HG03066 (cell line): ENCODE measurements around the gene EXOC3L2.
"Not testable (repeated sequence)": the region's sequence is repeated elsewhere in the genome, so short reads cannot be mapped to it uniquely, and the experiment has no call there.

ENCODE experiments used
- ATAC-seq: cut with Tn5 transposase; IDR thresholded peaks from one replicate; pipeline ENCODE4 v1.9.1; 2021; ENCODE audit warnings: low read depth; ENCODE audit not compliant: unreplicated experiment

Gene EXOC3L2

GRCh38 chr19:45256836-45257235, 11.6 kb upstream of the EXOC3L2 start:
- no peak for ATAC-seq

- no peak for ATAC-seq
These were observed 10.5 kb upstream of the EXOC3L2 start for GRCh38 chr19:45255611-45256157.

GRCh38 chr19:45254044-45254531, 8.9 kb upstream of the EXOC3L2 start:
- ATAC-seq = no peak

- no peak for ATAC-seq
These were observed 8.3 kb upstream of the EXOC3L2 start for GRCh38 chr19:45253396-45254027.

GRCh38 chr19:45251452-45252354, 6.5 kb upstream of the EXOC3L2 start:
- ATAC-seq = no peak

DNA sequence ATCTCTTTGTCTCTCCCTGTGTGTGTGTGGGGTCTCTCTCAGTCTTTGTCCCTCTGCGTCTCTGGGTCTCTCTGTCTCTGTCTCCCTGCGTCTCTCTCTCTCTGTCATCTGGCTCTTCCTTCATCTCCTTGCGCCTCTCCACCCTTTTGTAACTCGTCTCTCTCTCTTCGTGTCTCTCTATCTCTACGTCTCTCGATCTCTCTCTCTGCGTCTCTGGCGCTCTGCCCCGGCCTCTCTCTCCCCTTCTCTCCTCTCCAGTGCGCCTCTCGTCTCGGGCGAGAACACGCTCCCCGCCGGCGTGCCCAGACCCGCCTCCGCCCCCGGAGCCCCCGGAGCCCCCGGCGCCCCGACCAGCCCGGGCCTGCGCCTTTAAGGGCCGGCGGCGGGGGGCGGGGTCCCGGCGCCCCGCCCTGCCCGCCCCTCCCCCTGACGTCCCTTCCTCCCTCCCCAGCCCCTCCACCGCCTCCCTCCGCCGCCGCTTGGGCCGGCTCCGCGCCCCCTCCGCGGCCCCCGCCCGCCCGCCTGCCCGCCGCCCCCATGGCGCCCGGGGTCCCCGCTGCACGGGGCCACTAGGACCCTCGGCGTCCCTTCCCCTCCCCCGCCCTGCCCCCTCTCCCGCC, 5.7 kb upstream of the EXOC3L2 start, which contains the start of gene MARK4:
Gene MARK4 (plus strand): TSS at position 440 of the 620 bp plus-strand sequence. CDS start 318 bp downstream, outside the sequence.
- ATAC-seq = no peak

- no peak for ATAC-seq
These were observed 5.1 kb upstream of the EXOC3L2 start for GRCh38 chr19:45250216-45250831.

GRCh38 chr19:45249261-45250033, 4.2 kb upstream of the EXOC3L2 start:
- ATAC-seq = no peak

DNA sequence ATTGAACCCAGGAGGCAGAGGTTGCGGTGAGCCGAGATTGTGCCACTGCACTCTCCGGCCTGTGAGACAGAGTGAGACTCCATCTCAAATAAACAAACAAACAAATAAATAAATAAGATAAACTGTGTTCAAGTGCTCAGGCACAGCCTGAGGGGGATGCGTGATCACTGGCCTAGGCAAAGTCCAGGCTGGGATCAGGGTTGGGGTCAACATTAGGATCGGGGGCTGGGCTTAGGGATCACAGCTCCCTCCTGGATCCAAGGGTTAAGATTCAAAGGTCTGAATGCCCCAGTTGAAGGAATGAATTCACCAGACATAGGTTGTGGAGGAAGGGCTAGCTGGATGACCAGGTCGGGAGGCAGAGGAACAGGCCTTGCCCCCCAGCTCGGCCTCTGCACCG, 1.9 kb upstream of the EXOC3L2 start:
- no peak for ATAC-seq

- no peak for ATAC-seq
These were observed 619 bp upstream of the EXOC3L2 start for GRCh38 chr19:45245826-45246225.

DNA sequence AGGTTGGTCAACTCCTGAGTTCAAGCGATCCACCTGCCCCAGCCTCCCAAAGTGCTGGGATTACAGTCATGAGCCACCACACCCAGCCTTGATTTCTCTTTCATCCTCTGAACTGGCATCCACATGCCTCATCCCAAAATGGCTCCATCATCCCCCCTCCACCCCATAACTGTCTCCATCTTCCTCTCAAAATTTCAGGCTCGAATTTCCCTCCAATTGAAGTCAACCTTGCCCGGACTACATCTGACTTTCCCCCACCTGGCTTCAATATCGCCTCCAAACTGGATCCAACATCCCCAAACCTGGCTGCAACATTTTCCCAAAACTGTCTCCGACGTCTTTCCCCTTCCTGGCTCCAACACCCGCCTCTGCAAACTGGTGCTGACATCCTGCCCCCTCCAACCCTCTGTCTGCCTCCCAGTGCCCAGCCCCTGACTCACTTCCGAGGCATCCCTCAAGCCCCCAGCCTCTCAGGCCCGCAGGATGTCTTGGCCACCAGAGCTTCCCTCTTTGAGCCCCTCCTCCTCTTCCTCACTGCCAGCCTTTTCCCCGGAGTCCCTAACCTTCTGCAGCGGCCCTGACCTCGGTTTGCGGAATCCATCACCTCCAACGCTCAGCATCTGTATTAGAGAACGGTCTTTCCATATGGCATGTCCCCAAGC, 943 bp downstream of the EXOC3L2 start:
- ATAC-seq = no peak

- ATAC-seq = no peak
These were observed 2.0 kb downstream of the EXOC3L2 start for GRCh38 chr19:45243144-45243732.

- no peak for ATAC-seq
These were observed 6.7 kb downstream of the EXOC3L2 start for GRCh38 chr19:45238556-45238955.

- no peak for ATAC-seq
These were observed 9.7 kb downstream of the EXOC3L2 start for GRCh38 chr19:45235485-45235884.

DNA sequence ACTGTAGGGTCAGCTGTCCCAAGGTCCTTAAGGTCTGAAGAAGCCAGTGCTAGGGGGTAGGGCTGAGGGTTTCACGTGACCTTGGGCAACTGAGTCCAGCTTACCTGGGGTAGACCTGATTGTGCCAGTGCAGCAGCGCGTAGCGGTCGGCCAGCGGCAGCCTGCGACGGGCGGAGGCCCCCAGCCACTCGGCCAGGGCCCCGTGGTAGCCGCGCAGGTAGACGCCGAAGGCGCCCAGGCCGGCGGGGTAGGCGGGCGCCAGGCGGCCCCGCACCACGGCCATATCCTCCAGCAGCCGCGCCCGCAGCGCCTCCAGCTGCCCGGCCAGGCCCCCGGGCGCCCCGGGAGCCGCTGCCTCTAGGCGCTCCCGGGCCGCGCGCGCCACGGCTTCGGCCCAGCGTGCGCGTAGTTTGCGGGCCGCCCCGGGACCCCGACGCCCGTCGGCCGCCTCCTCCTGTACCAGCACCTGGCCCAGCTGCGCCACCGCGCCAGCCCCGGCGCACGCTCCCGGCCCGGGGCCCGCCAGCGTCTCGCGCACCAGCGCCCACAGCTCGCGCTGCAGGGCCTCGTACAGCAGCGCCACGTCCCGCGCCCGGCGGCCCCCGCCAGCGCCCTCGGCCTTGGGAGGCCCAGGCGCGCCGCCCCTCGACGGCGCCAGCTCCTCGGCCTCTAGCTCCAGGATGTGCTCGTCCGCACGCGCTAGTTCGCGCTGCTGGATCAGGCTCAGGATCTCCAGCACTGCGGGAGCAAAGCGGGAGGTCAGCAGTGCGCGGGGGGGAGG, 10.9 kb downstream of the EXOC3L2 start:
- ATAC-seq = no peak

DNA sequence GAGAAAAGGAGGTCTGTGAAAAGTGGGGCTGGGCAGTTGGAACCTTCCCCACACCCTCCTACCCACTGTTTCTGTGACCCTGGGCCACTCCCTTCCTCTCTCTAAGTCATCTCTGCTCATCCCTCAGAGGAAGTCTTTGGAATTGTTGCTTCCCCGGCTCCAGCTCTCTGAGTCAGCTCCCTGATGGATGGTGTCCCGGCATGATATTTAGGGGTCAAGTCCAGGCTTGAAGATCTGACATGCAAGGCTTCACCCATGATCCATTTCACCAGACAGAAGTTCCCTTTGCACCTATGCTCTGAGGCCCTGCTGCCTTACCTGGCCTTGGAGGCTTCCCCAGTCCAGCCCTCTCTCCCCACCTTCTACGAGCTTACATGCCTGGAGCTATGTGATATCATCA, 13.3 kb downstream of the EXOC3L2 start:
- ATAC-seq = no peak

DNA sequence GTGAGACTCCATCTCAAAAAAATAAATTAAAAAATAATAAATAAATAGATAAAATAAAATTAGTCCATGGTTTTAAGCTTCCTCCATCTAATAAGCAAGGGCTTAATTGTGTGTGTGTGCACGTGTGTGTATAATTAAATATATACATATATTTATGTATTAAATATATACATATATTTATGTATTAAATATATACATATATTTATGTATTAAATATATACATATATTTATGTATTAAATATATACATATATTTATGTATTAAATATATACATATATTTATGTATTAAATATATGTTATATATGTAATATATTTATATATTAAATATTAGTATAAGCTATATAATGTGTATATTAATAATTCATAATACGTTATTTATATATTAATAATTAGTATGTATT, 16.2 kb downstream of the EXOC3L2 start:
- ATAC-seq = not testable (repeated sequence)

- no peak for ATAC-seq
These were observed 20.6 kb downstream of the EXOC3L2 start for GRCh38 chr19:45224645-45225044.
